GM20000 (cell line): Measurements from ENCODE around the gene CARF.

ENCODE experiments used
- DNase-seq: peaks from one replicate; pipeline ENCODE4 v3.0.0; 2012; ENCODE audit warnings: low spot score
- TF ChIP-seq, protein P1 (sequence below): IDR thresholded peaks from 2 replicates; pipeline ENCODE4 v1.5.1; 2012; ENCODE audit warnings: mild to moderate bottlenecking, control low read depth; ENCODE audit errors: extremely low read depth, missing control alignments

Gene CARF

DNA sequence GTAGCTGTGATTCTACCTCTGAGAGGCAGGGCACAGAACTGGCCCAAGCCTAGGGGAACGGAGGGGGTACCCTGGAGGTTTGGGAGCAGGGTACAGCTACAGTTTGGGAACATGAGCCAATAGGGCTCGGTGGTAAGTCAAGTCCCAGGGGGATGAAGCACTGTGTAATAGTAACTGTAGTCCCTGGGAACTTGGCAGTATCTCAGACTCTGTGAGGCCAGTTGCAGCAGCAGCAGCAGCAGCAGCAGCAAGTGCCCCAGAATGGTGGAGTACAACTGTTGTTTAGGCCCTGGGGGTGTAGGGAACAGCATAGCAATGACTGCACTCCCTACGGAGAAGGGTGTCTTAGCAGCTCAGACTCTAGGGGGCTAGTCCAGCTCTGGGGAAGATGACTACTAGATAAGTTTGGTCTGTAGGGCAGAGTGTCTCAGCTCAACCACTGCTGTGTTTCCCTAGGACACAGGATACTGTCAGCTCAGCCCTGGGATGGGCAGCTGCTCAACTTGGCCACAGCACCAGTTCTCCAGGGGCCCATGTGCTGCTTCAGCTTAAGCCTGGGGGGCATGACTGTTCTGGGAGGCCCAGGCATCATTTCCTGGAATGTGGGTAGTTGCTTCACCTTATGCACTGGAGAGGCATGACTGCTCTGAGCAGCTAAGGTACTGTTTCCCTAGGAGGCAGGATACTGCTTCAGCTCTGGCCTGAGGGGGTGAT, 20.5 kb downstream of the CARF start:
- no peak for DNase-seq
- TF ChIP-seq, protein P1, sequence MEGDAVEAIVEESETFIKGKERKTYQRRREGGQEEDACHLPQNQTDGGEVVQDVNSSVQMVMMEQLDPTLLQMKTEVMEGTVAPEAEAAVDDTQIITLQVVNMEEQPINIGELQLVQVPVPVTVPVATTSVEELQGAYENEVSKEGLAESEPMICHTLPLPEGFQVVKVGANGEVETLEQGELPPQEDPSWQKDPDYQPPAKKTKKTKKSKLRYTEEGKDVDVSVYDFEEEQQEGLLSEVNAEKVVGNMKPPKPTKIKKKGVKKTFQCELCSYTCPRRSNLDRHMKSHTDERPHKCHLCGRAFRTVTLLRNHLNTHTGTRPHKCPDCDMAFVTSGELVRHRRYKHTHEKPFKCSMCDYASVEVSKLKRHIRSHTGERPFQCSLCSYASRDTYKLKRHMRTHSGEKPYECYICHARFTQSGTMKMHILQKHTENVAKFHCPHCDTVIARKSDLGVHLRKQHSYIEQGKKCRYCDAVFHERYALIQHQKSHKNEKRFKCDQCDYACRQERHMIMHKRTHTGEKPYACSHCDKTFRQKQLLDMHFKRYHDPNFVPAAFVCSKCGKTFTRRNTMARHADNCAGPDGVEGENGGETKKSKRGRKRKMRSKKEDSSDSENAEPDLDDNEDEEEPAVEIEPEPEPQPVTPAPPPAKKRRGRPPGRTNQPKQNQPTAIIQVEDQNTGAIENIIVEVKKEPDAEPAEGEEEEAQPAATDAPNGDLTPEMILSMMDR = no peak

DNA sequence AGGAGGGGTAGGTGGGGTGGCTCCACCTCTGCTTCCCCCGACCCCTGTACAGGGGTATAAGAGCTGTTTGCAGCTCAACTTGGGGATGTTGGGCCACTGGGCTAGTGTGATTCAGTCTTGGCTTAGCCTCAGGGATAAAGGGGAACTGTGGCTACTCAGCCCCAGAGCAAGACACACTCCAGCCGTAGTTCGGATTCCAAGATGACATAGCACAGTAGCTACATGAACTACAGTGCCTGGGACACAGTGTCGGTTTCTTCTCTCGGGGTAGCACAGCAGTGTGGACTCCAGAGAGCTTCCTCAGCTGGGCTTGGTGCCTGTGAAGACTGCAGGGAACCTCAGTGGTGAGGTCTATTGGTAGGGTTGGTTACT, 21.1 kb downstream of the CARF start:
- TF ChIP-seq, protein P1 = no peak
- no peak for DNase-seq

DNA sequence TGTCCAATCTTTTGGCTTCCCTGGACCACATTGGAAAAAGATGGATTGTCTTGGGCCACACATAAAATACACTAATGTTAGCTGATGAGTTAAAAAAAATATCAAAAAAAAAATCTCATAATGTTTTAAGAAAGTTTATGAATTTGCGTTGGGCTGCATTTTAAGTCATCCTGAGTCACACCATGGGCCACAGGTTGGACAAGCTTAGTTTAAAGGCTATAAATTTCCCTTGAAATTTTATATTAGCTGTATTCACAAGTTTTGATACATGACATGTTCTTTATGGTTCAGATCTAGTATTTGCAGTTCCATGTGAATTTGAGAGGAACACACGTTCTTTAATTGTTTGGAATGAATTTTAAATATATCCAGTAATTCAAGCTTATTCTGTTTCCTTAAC, 21.9 kb downstream of the CARF start:
- no peak for DNase-seq
- TF ChIP-seq, protein P1 = no peak

DNA sequence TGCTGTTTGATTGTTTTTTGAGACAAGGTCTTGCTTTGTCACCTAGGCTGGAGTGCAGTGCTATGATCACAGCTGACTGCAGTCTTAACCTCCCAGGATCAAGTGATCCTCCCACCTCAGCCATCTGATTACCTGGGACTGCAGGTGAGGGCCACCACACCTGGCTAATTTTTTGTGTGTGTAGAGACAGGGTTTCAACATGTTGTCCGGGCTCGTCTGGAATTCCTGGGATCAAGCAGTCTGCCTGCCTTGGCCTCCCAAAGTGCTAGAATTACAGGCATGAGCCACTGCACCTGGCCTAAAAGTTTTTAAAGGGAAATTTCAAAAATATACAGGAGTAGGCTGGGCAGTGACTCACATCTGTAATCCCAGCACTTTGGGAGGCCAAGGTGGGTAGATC, 22.4 kb downstream of the CARF start:
- TF ChIP-seq, protein P1 = no peak
- DNase-seq = no peak

DNA sequence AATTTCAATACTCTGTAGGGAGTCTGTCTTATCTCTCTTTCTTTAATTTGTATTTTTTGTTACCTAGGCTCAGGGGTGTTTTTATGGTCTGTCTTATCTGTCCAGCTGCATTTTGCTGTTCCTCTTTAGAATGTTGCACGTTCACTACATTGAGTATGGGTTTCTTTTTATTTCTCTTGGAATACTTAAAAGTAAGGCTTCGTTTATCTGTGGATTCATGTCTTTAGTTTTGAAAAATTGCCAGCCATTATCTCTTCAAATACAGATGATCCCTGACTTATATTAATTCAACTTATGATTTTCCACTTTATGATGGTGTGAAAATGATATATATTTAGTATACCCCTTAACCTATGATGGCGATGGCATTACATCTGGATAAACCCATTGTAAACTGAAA, 26.9 kb downstream of the CARF start:
- TF ChIP-seq, protein P1 = no peak
- no peak for DNase-seq

DNA sequence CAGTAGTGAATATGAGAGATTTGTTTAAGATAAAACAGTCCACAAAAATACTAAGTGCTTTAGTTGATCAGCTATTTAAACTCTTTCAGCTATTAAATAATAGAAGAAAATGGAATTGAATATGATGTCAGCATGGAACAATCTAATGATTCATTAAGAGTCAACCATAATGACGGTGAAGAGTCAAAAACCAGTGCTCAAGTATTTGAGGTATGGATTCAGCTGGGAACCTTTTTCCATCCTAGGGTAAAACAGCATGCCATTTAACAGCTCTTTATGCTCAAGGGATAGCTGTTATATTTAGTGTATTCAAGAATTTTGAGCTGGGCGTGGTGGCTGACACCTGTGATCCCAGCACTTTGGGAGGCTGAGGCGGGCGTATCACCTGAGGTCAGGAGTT, 29.7 kb downstream of the CARF start:
- no peak for DNase-seq
- TF ChIP-seq, protein P1 = no peak

DNA sequence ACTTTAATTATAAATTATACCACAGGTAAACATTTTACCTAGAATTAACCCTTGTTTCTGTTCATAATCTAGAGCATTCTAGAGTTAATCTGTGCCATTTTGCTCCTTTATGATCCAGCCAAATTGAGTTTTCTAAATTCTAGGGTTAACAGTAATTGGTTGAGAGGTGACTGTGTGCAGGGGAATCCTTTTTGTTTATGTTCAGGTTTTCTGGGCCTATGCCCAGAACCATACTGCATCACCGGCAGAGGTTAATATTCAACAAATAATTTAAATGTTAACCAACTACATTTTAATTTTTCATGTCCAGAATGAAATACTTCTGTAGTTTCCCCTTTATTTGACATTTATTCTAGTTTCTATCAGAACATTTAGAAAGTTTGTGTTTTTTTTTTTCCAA, 32.3 kb downstream of the CARF start:
- TF ChIP-seq, protein P1 = no peak
- DNase-seq = no peak
